ENCODE measurements around the gene MAFF.

The MAFF gene

GRCh38 chr22:38205261-38206128, 3.7 kb downstream of the MAFF start:
- H3K27me3 ChIP-seq (ENCODE audit: low read depth, low read length), result no peaks in the 10 kb centered on the region
- peaks cover 19% of the 10 kb centered on the region; the same call in 1 of the 2 replicates for H4K20me1 ChIP-seq (ENCODE audit: insufficient read depth, low read length)
- H3K4me2 ChIP-seq (ENCODE audit: low read length), result peak overlapping the region; percentile 100
- H3K36me3 ChIP-seq (replicated peaks; ENCODE audit: low read depth, low read length), result no peaks in the 10 kb centered on the region
- no peaks in the 10 kb centered on the region for H3K9me3 ChIP-seq (ENCODE audit: insufficient read depth, low read length)
- H3K79me2 ChIP-seq (ENCODE audit: low read length), result peaks cover 14% of the 10 kb centered on the region; the same call in 1 of the 2 replicates
- no peak overlapping the region for H3K4me3 ChIP-seq (ENCODE audit: low read length)
- H3K27ac ChIP-seq (ENCODE audit: low read length), result no peak overlapping the region
- peak overlapping the region; percentile 8; the same call in 1 of the 2 replicates for H3K9ac ChIP-seq (ENCODE audit: low read length)
- H3K4me1 ChIP-seq (ENCODE audit: low read length), result peaks cover 37% of the 10 kb centered on the region
- no peak for TF ChIP-seq CTCF (IDR thresholded peaks at IDR 0.05; ENCODE audit: low read depth, low read length)
- TF ChIP-seq EZH2phosphoT487 (IDR thresholded peaks at IDR 0.05; ENCODE audit: low read depth), result no peak
- H2AFZ ChIP-seq (ENCODE audit: low read depth, low read length), result no peak overlapping the region

- H3K36me3 ChIP-seq (replicated peaks; ENCODE audit: low read depth, low read length), result peaks cover 5% of the 10 kb centered on the region
- no peak overlapping the region for H3K27ac ChIP-seq (ENCODE audit: low read length)
- H3K9ac ChIP-seq (ENCODE audit: low read length), result no peak overlapping the region
- H3K4me1 ChIP-seq (ENCODE audit: low read length), result peaks cover 38% of the 10 kb centered on the region
- H4K20me1 ChIP-seq (ENCODE audit: insufficient read depth, low read length), result peaks cover 23% of the 10 kb centered on the region; the same call in 1 of the 2 replicates
- no peak overlapping the region for H3K4me2 ChIP-seq (ENCODE audit: low read length)
- no peak overlapping the region for H2AFZ ChIP-seq (ENCODE audit: low read depth, low read length)
- peaks cover 16% of the 10 kb centered on the region; the same call in 1 of the 2 replicates for H3K79me2 ChIP-seq (ENCODE audit: low read length)
- H3K27me3 ChIP-seq (ENCODE audit: low read depth, low read length), result no peaks in the 10 kb centered on the region
- no peak overlapping the region for H3K4me3 ChIP-seq (ENCODE audit: low read length)
- H3K9me3 ChIP-seq (ENCODE audit: insufficient read depth, low read length), result no peaks in the 10 kb centered on the region
- TF ChIP-seq CTCF (IDR thresholded peaks at IDR 0.05; ENCODE audit: low read depth, low read length) (no peak), EZH2phosphoT487 (IDR thresholded peaks at IDR 0.05; ENCODE audit: low read depth) (no peak)
These were observed 6.2 kb downstream of the MAFF start for GRCh38 chr22:38207898-38208432.

- H3K4me2 ChIP-seq (ENCODE audit: low read length), result no peak overlapping the region
- peaks cover 40% of the 10 kb centered on the region for H3K4me1 ChIP-seq (ENCODE audit: low read length)
- peaks cover 12% of the 10 kb centered on the region; the same call in 1 of the 2 replicates for H3K79me2 ChIP-seq (ENCODE audit: low read length)
- H2AFZ ChIP-seq (ENCODE audit: low read depth, low read length), result no peak overlapping the region
- peaks cover 22% of the 10 kb centered on the region; the same call in 1 of the 2 replicates for H4K20me1 ChIP-seq (ENCODE audit: insufficient read depth, low read length)
- H3K27me3 ChIP-seq (ENCODE audit: low read depth, low read length), result no peaks in the 10 kb centered on the region
- no peak overlapping the region for H3K9ac ChIP-seq (ENCODE audit: low read length)
- H3K4me3 ChIP-seq (ENCODE audit: low read length), result no peak overlapping the region
- H3K36me3 ChIP-seq (replicated peaks; ENCODE audit: low read depth, low read length), result peaks cover 5% of the 10 kb centered on the region
- no peaks in the 10 kb centered on the region for H3K9me3 ChIP-seq (ENCODE audit: insufficient read depth, low read length)
- H3K27ac ChIP-seq (ENCODE audit: low read length), result no peak overlapping the region
- TF ChIP-seq EZH2phosphoT487 (IDR thresholded peaks at IDR 0.05; ENCODE audit: low read depth), result no peak
- no peak for TF ChIP-seq CTCF (IDR thresholded peaks at IDR 0.05; ENCODE audit: low read depth, low read length)
These were observed 6.8 kb downstream of the MAFF start for GRCh38 chr22:38208551-38208968.

GRCh38 chr22:38211556-38211955, 9.8 kb downstream of the MAFF start:
- Histone ChIP-seq H3K4me1 (ENCODE audit: low read length) (peaks cover 31% of the 10 kb centered on the region), H2AFZ (ENCODE audit: low read depth, low read length) (no peak overlapping the region), H3K27ac (ENCODE audit: low read length) (no peak overlapping the region), H3K36me3 (replicated peaks; ENCODE audit: low read depth, low read length) (peaks cover 21% of the 10 kb centered on the region), H3K9ac (ENCODE audit: low read length) (no peak overlapping the region), H3K9me3 (ENCODE audit: insufficient read depth, low read length) (no peaks in the 10 kb centered on the region), H4K20me1 (ENCODE audit: insufficient read depth, low read length) (0 out of 2 replicates have a peak, but pooled peaks cover 10% of the 10 kb centered on the region), H3K79me2 (ENCODE audit: low read length) (peaks cover 6% of the 10 kb centered on the region; the same call in 1 of the 2 replicates), H3K4me3 (ENCODE audit: low read length) (no peak overlapping the region), H3K27me3 (ENCODE audit: low read depth, low read length) (no peaks in the 10 kb centered on the region), H3K4me2 (ENCODE audit: low read length) (no peak overlapping the region)
- TF ChIP-seq CTCF (IDR thresholded peaks at IDR 0.05; ENCODE audit: low read depth, low read length) (no peak), EZH2phosphoT487 (IDR thresholded peaks at IDR 0.05; ENCODE audit: low read depth) (no peak)

Data from OCI-LY3 (cell line).